HG02642 (cell line): ENCODE data around the gene VWCE.
A peak's percentile ranks its signal among the peaks of the same experiment; 100 is the strongest.

Experiments
- ATAC-seq: cut with Tn5 transposase; IDR thresholded peaks from one replicate; pipeline ENCODE4 v1.9.1; 2021; ENCODE audit warnings: mild to moderate bottlenecking; ENCODE audit not compliant: unreplicated experiment, poor library complexity

The VWCE gene

DNA sequence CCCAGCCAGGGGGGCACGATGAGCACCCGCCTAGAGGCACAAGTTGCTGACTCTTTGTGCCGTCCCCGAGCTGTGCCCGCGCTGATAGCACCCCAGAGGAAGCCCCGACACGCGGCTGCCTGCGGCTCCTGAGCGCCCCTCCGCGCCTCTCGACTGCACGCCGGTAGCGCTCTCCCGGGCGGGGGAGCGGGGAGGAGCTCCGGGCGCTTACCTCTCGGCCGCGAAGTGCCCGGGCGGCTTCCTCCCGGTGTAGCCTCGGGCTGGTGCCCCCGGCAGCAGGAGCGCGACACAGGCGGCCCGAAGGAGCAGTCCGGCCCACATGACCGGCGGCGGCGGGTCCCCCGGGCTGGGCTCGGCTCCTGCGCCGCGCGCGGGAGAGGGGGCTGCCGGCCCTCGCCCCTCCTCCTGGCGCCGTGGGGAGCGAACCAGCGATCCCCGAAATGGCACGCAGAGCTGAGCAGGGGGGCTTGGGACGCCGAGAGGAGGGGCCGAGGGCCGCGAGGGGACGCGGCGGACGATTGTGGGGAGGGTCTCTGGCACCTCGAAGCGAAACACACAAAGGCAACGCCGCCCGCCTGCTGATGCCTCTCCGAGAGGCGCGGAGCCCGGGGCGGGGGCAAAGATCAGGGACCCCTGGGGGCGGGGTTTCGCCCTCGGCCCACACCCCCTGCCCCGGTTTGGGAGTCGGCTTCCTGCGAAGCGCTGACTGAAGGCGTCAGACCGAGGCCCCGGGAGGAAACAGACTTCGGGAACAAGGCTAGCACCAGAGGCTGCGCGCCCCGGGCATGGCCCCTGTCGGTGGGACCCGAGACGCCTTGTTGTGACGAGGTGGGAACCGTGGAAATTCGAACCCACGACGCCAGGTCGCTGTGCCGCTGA lies at the start of gene VWCE:
VWCE (minus strand) TSS at position 600 of the 879 bp plus-strand sequence; CDS start at position 321, 279 bp downstream.
- ATAC-seq, result peak; percentile 73

GRCh38 chr11:61343792-61344745 lies 49.0 kb upstream of the VWCE start:
- ATAC-seq, result no peak

DNA sequence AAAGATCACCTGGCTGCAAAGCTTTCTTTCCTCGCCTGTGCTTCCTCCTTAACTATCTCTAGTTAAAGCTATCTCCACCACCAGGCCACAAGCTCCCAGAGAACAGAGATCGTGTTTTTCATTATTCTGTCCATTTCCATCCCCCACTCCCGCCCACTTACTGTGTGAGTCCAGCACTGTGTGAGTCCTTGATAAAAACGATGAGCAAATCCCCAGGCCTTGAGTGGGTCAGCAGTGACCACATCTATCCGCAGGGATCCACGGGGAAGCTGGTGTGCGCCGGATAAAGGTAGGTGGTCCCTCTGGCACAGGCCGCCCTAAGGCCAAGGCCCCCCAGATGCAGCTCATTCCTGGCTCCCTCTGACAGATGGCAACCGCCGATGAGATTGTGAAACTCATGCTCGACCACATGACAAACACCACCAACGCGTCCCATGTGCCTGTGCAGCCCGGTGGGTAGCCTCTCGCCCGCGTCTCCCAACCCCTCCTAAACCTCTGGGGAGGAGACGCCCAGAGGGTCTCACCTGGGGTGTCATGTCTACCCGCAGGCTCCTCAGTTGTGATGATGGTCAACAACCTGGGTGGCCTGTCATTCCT lies 47.2 kb upstream of the VWCE start:
- ATAC-seq, result no peak

GRCh38 chr11:61341706-61342105 lies 46.6 kb upstream of the VWCE start:
- no peak for ATAC-seq

GRCh38 chr11:61340979-61341378 lies 45.9 kb upstream of the VWCE start:
- ATAC-seq, result no peak

DNA sequence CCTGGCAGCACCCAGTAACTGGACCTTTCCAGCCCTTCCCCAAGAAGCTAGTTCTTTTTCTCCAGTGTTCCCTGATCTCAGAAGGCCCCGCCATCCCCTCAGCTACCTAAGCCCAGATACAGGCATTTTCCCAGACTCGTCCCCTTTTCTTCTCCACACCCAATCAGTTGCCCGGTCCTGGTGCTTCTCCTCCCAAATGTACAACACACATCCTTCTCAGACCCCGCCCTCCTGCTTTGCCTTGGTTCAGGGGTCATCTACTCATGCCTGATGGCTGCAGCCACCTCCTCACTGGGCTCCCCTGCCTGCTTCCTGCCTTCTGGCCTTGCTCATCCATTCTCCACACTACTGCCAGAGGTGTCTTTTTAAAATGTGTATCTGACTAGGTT lies 44.4 kb upstream of the VWCE start:
- ATAC-seq, result no peak

DNA sequence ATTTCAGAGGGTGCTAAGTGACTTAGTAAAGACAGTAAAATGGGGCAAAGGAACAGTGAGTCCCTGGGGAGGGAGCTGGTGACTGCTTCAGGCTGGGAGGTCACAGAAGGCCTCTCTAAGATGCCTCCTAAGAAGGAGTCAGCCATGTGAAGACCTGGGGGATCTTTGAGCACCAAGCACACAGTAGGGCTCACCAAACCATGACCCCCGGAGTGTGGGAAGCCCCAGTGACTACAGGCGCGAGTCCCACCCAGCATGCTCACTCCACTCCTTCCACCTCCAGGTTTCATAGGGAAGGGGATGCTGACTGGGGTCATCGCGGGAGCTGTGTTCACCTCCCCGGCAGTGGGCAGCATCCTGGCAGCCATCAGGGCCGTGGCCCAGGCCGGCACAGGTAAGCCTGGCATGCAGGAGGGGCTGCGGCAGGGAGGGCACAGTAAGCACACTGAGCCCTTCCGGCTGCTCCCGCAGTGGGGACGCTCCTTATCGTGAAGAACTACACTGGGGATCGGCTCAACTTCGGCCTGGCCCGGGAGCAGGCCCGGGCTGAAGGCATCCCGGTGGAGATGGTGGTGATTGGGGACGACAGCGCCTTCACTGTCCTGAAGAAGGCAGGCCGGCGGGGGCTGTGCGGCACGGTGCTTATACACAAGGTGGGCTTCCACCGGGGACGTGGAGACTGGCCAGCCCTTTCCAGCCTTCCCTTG lies 43.8 kb upstream of the VWCE start:
- ATAC-seq, result no peak

DNA sequence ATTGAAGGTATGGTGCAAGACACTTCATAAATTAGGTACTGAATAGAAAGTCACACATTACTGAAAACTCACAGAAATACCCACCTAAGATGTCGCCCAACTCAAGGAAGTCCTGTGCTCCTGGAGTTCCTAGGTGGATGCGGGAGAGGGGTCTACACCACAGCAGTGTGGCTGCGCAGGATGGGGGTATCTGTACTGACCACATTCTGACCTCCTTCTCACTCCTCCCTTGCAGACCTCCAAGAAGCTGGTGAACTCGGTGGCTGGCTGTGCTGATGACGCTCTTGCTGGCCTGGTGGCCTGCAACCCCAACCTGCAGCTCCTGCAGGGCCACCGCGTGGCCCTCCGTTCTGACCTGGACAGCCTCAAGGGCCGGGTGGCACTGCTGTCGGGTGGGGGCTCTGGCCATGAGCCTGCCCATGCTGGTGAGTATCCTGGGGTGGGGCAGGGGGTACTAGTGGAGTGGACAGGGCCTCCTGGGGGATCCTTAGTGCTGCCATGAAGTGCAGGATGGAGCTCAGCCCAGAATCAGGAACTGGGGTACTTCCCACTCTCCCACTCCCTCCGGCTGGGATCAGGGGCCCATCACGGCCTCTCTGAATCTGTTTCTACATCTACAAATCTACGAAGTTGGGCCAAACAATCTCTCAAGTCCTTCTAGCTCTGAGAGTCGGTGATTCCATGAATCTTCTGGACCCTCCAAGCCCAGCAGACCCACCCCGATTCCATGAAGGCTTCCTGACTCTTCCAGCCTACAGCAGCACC lies 42.8 kb upstream of the VWCE start:
- ATAC-seq, result no peak

GRCh38 chr11:61336171-61336935 lies 41.2 kb upstream of the VWCE start:
- peak; percentile 51 for ATAC-seq

GRCh38 chr11:61335355-61335710 lies 40.2 kb upstream of the VWCE start:
- no peak for ATAC-seq

DNA sequence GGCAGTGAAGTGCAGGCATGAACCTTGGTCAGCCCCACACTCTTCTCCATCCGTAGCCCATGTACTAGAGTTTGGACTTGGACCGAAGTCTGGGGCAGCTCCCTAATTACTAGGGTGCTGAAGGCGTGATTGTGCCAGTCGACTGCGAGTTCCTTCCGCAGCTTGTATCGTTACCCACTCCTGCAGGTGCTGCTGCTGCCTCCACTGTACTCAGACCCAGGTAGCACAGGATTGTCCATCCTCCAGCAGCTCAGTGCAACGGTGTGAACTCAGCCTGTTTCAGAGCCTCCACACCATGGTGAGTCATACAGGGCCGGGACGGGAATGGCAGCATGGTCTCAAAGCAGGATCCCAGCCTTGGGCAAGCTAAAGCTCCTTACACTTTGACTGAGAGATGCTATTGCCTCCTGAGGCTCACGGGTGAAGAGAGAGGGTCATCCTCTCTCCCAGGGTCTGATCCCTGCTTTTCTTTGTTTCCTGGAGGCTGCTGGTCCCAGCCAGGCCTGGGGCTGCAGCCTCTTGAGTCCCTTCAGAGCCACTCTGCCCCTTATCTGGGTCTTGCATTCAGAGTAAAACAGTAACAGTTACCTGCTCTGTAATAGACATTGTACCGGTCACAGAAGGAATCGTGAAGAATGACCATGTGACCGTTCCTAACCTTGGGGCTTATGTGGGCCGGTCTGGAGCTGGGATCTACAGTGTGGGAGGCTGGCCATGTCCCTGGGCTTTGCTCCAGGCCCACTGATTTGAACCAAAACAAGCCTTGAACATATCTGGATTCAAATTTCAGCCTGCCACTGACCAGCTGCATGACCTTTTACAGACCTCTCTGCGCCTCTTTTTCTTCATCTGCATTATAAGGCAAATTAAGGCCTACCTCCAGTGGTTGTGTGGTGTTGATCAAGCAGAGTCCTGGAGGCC lies 39.6 kb upstream of the VWCE start:
- ATAC-seq, result no peak

- no peak for ATAC-seq
These were observed 38.7 kb upstream of the VWCE start for GRCh38 chr11:61333550-61334433.

DNA sequence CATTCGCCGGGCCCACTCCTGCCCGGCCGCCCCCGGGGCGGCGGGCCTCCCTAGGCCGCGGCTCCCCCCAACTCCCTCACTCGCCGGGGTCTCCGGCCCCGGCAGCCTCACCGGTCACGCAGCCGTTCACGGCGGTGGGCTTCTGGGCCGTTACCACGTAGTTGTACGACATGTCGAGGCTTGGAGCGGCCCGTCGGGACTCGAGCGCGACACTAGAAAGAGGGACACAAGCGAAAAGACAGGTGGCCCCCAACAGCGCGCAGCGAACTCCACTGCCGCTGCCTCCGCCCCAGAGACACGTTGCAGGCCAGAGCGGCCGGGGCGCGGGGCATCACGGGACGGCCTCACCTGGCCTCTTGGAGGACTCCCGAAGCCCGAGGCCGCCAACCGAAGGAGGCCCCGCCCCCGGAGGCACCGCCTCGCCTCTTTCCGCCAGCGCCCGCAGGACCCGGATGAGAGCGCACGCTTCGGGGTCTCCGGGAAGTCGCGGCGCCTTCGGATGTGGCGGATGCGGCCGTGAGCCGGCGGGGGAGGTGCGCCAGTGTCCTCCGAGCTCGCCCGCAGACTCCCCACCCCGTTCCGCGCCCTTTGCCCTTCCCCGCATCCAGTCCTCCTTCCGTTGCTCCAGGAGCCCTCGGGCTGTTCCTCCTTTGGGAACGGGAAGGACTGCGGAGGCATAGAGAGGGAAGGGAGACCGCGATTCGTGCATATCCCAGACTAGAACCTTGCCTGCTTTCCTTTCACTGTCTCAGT lies 37.9 kb upstream of the VWCE start, which contains the start of the genes DDB1 and TKFC:
DDB1 (minus strand) TSS at position 309 of the 753 bp plus-strand sequence; CDS start at position 172, 137 bp downstream.
TKFC (plus strand) TSS at position 432 of the 753 bp plus-strand sequence. CDS start 1,501 bp downstream, outside the sequence.
- peak; percentile 93 for ATAC-seq

DNA sequence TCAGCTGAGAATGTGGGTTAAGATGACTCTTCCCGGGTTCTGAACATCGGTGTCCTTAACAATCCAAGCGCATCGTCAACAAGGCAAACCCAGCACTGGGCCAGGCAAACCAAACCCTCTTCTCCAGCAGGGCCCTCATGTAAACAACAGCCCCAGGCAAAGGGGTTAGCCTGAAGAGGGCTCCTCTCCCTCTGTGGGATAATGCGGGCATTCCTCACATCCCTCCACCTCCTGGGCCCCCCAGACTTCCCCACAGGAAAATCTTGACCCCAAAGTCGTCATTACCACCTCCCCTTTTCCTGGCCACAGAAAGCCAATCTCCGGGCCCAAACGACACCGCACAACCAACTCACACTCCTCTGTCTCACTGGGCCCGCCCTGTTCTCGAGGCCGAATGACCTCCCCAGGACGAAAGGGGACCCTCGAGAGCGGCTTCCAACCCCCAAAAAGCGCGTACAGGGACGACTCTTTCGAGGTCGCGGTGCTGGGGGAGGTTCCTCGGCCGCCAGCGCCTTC lies 37.2 kb upstream of the VWCE start:
- ATAC-seq, result no peak

GRCh38 chr11:61331651-61332050 lies 36.5 kb upstream of the VWCE start:
- ATAC-seq, result no peak

DNA sequence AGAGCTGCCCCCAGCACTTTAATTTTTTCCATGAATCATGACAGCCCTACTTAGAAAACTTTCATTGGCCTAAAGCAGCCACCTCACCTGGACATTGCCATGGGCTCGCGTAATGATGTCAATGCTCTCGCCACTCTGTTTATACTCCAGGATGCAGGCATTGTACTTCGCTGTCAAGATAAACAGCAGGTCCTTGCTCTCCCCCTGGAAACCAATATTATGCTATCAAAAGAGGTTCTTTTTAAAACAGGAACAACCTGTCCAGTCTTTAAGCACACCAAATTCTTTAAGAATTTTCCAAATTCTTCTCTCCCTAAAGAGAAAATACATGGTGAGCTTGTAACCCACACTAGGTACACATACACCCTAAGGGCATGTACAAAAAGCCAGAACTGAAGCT lies 34.8 kb upstream of the VWCE start:
- no peak for ATAC-seq
